HT1080 (cell line): Measurements from ENCODE around the gene ZSCAN2. TPM values are rescaled to one million over a fixed set of nuclear protein-coding genes. Genes with fewer than 3 reads are reported as not detected.
A peak's percentile ranks its signal among the peaks of the same experiment; 100 is the strongest.

Experiments used
- DNase-seq: peaks from one replicate; pipeline ENCODE4 v3.0.0-alpha.2; 2015; ENCODE audit warnings: low read depth
- total RNA-seq: library from RNA; depleted of rRNA; stranded (reverse); fragments of >200 nt; shearing (Covaris generic); gene quantifications from 2 replicates; pipeline ENCODE4 v1.2.3, GENCODE V29; 2014

ZSCAN2 gene
- total RNA-seq, 1 experiment from 2014 or later = 12.7 TPM

GRCh38 chr15:84598250-84598649, 2.6 kb upstream of the ZSCAN2 start:
- peak; percentile 41 for DNase-seq

DNA sequence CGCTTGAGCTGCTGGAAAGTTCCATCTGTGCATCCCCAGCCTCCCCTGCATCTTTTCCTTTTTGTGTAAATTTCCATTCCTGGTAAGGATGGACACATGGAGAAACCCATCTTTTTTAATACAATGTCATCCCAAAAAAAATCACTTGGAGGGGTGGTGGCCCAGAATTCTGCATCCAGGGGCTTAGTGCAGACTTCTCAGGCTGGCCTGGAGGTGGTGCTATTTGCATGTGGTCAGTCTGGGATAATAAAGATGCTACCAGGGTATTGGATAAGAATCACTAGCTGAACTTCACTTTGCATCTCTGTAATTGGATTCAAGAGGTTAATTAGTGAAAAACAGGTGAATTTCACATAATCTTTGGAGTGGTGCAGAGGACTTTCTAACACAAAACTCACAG, 1.8 kb upstream of the ZSCAN2 start:
- peak; percentile 51 for DNase-seq

DNA sequence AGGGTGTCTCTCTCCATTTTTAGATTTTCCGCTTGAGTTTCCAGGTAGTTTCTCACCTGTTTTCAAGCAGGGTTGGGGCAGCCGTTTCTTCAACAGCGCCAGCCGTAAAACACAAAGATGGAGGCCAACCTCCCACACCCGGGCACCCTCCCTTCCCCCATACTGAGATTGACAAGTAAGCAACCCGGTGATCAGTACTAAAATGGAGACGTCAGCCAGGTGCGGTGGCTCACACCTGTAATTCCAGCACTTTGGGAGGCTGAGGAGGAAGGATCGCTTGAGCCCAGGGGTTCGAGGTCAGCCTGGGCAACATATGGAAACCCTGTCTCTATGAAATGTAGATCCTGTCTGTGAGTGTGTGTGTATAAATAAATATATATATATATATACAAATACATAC, 903 bp upstream of the ZSCAN2 start:
- no peak for DNase-seq

DNA sequence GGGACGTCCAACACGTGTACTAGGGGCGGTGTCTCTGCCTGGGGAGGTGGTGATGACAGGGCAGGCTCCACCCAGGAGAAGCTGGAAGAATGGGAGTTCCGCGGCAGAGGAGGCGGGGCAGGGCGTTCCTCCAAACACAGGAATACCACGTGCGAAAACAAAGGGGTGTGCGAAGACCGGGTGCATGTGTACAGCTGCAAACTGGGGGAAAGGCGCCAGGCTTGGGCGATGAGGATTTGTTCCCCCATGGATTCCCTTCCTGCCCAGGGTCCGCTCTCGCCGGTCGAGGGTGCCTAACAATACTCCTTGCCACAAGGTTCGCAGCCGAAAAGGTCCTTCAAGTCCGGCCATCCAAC, 500 bp upstream of the ZSCAN2 start:
- peak; percentile 88 for DNase-seq

- DNase-seq = no peak
Measured at GRCh38 chr15:84601555-84601838, 688 bp downstream of the ZSCAN2 start.

- DNase-seq = no peak
Measured at GRCh38 chr15:84603630-84604379, 3.0 kb downstream of the ZSCAN2 start.

DNA sequence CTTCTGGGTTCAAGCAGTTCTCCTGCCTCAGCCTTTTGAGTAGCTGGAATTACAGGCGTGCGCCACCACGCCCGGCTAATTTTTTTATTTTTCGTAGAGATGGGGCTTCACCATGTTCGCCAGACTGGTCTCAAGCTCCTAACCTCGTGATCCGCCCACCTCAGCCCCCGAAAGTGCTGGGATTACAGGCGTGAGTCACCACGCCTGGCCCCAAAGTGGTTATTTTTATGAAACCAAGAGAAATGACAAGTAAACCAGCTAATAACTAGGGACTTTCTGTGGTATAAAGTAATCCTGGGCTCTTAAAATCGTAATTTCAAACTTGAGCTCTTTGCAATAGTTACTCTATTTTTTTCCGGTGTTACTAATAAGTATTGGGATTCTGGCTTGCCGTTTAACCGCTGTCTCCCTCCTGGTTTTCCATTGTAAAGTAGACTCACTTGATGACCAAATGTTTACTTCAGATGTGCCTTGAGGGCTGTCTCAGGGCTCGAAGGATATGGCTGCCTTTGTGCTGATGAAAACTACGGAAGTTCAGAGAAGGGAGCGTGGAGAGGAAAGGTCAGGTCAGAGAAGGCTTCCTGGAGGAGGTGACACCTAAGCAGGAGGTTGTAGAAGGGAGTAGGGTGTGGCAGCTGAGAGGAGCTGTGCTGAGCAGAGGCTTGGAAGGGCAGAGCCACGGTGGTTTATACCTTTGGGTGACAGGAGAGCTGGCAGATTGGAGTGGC, 4.2 kb downstream of the ZSCAN2 start:
- no peak for DNase-seq

GRCh38 chr15:84605554-84605882, 4.7 kb downstream of the ZSCAN2 start:
- no peak for DNase-seq

- no peak for DNase-seq
Measured at GRCh38 chr15:84606653-84607120, 5.9 kb downstream of the ZSCAN2 start.

DNA sequence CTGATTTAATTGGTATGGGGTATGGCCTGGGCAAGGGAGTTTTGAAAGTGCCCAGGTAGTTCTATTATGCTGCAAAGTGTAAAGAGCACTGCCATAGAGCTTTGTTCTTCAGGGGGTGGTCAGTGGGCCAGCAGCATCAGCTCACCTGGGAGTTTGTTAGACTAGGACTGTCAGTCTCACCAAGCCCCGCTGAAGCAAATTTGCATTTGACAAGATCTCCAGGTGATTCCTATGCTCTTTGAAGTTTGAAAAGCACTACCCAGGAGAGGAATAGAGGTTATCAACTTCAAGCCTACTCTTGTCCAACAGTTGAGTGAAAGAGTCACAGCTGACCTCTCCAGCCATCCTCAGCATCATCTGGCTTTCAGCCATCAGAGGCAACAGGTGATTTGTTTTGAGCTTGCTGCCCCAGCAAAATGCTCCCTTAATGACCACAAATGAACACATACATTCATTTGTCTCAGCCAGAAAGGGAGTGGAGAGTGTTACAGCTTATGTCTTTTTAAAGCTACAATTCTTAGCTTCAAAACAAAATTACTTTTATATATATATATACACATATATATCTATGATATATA, 8.0 kb downstream of the ZSCAN2 start:
- no peak for DNase-seq

- no peak for DNase-seq
Measured at GRCh38 chr15:84609818-84610525, 9.2 kb downstream of the ZSCAN2 start.

- DNase-seq = no peak
Measured at GRCh38 chr15:84611631-84612030, 10.8 kb downstream of the ZSCAN2 start.

GRCh38 chr15:84616235-84616634, 15.4 kb downstream of the ZSCAN2 start:
- DNase-seq = no peak

GRCh38 chr15:84620626-84621025, 19.8 kb downstream of the ZSCAN2 start:
- no peak for DNase-seq

- DNase-seq = no peak
Measured at GRCh38 chr15:84621358-84621979, 20.7 kb downstream of the ZSCAN2 start.

- no peak for DNase-seq
Measured at GRCh38 chr15:84624359-84624758, 23.6 kb downstream of the ZSCAN2 start.

DNA sequence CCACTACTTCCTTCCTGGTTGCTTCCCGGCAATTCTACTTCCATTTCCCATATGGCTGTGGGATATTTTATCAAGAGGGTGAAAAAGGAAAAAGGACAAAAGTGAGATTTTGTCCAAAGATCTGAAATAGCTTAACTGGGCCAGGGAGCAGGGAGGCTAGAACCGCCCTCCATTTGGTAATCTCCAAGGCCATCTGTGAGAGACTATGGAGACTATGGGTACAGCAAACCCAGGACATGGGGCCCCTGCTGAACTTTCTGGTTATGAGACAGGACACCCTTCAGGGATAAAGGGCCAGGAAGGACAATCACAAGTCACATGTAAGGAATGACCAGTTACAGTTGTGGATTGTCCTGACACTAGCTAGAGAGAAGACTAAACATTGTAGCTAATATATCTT, 24.3 kb downstream of the ZSCAN2 start:
- DNase-seq = no peak

DNA sequence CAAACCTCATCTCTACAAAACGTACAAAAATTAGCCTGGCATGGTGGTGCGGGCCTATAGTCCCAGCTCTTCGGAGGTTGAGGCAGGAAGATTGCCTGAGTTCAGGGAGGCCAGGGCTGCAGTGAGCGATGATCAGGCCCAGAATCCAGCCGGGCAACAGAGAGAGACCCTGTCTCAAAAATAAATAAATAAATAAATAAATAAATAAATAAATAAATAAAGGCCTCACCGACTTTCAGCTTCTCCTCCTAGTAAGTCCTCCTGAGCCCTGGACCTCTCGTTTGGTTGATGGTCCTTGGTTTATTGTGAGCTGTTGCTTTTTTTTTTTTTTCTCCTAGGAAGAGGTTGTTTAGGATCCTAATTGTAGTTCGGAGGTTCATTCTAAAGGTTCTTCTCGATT, 28.2 kb downstream of the ZSCAN2 start:
- no peak for DNase-seq

GRCh38 chr15:84631706-84632272, 31.0 kb downstream of the ZSCAN2 start:
- peak; percentile 37 for DNase-seq

DNA sequence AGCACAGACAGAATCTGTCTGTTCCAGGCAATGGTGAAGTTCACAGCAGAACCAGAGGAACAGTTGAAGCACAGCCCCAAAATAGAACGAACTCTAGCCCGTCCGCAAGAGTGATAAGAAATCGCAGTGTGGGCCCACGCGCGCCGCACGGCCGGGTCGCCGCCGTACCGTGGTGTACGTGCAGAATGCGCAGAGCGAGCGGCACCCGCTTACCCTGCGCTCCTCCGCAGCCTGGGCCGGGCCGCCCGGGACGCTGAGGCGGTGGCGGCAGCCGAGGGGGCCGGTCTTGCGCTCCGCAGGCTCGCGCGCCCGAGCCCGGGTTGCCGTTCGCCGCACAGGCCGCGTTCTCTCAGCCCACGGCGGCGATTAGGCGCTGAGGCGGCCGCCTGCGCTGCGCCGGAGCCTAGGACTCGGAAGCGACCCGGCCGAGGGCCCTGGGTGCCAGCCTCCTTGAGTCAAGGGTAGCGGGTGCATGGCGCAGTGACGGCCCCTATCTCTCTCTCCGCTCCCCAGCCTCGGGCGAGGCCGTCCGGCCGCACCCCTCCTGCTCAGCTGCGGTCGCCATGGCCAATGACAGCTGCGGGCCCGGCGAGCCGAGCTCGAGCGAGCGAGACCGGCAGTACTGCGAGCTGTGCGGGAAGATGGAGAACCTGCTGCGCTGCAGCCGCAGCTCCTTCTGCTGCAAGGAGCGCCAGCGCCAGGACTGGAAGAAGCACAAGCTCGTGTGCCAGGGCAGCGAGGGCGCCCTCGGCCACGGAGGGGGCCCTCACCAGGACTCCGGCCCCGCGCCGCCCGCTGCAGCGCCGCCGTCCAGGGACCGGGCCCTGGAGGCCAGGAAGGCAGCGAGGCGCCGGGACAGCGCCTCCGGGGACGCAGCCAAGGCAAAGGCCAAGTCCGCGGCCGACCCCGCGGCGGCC, 32.8 kb downstream of the ZSCAN2 start:
- peak; percentile 23 for DNase-seq
